Stimulated activated CD8-positive, alpha-beta memory T cell treated with anti-CD3 and anti-CD28 coated beads, Interleukin-12 subunit alpha, Interleukin-12 subunit beta, amount 100 ng/mL, for 24 hours (primary cell): Measurements from ENCODE around the gene NTM.

Experiments used
- DNase-seq: peaks from one replicate; pipeline ENCODE4 v3.0.0-alpha.2; 2020; ENCODE audit errors: extremely low read depth

The NTM gene

GRCh38 chr11:131549770-131550169, 179.4 kb downstream of the NTM start:
- DNase-seq: no peak

GRCh38 chr11:131560287-131560686, 189.9 kb downstream of the NTM start:
- no peak for DNase-seq

DNA sequence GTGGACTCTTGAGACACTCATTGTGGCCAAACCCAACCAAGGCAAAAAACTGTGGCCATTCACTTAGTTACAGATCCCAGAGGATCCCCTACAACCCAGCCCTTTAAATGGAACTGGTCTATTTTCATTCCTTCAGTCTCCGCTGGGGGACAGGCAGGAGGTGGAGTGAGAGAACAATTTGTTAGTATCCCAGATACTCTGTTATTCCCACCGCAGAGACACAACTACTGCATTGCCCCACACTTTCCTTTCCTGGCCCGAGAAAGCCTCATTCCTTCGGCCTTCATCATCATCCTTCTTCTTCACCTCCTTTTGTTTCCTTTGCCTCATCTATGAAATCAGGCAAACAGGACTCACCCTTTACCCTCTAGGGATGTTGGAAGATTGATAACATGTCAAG, 191.1 kb downstream of the NTM start:
- DNase-seq: no peak

DNA sequence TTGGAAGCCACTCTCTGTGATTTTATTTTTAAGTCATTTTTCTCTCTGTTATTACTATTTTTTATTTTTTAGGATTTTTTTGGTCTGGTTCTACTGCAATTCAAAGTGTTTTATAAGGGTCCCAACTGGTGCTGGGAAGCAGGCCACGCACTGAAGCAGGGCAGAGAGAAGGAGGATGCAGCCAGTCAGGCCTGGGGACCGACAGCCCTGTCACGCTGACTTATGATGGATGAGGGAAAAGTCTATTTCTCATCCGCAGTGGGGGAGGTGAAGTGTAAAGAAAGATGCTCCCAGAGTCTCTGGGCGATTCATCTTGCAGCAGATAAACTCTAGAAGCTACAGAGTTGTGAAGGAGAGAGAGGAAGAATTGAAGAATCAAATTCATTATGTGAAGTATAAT, 191.6 kb downstream of the NTM start:
- DNase-seq: no peak

DNA sequence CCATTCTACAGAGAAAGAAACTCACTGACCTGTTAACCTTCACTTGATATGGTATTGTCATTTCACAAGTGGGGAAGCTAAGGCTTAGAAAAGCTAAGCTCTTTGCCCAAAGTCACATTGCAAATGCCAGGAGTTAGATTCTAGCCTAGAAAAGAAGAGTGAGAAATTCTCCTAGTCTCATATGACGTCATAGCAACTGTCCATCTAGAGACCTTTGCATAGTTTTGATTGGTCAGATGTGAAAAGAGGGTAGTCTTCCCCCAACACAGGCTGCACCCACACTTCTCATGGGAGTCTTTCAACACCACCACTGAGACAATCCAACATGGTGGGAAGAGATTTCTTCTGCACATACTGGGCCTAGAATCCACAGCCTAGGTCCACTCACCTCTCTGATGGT, 197.9 kb downstream of the NTM start:
- DNase-seq: no peak

GRCh38 chr11:131571571-131571970, 201.2 kb downstream of the NTM start:
- DNase-seq: no peak

- no peak for DNase-seq
Observed at GRCh38 chr11:131572423-131572822, 202.0 kb downstream of the NTM start.

DNA sequence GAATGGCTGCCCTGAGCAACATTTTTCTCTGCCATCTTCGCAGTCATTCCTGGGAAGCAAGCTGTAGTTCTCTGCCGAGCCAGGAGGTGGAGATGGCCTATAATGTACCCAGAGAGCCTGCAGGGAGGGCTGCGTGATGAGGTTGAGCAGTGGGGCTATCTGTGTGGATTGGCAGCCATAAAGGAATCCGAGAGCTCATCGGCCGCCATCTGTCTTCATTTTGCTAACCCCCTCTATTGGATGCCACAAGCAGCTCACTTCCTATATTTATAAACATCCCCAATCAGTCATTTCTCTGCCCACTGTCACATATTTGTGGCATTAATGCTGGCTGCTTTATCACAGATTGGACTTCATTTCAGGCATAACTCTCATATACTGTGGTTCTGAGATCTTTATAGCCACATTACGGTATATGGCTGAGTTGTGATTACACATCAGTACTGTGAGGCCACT, 209.5 kb downstream of the NTM start:
- DNase-seq: no peak

DNA sequence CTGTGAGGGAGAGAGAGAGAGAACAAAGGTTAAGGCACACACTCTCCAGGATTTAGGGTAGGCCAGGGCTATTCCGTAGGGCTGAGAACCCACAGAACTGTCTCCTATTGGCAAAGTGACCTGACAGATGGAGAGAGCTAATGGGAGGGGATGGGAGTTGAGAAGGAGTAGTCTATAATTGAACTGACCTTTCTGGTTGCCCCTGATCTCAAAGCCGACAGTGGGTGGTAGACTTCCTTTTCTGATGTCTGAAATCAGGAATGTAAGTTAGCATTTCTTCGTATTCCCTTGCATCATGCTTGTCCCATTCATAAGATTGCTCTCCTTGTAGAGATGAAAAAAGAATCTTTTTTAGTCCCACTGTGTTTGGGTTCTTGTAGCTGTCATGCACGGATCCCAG, 210.1 kb downstream of the NTM start:
- no peak for DNase-seq

- no peak for DNase-seq
Observed at GRCh38 chr11:131581046-131581445, 210.6 kb downstream of the NTM start.

- DNase-seq: no peak
Observed at GRCh38 chr11:131582021-131582525, 211.7 kb downstream of the NTM start.

DNA sequence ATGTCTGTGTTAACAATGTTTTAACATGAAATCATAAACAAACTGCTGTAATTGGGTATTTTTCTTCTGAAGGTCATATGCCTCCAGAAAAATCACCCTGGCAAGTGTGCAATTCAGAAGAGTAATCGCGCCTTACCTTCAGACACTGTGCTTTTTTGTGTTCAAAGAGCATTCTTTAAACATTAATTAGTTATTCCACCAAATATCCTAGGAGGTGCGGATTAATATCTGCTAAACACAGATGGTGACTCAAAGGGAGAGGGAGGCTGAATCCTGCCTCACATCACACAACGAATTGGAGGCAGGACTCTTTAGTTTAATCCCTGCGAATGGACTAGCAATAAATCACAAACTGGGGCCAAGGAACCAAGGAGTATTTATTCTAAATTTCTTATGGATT, 213.0 kb downstream of the NTM start:
- DNase-seq: no peak

- no peak for DNase-seq
Observed at GRCh38 chr11:131583938-131584337, 213.5 kb downstream of the NTM start.

DNA sequence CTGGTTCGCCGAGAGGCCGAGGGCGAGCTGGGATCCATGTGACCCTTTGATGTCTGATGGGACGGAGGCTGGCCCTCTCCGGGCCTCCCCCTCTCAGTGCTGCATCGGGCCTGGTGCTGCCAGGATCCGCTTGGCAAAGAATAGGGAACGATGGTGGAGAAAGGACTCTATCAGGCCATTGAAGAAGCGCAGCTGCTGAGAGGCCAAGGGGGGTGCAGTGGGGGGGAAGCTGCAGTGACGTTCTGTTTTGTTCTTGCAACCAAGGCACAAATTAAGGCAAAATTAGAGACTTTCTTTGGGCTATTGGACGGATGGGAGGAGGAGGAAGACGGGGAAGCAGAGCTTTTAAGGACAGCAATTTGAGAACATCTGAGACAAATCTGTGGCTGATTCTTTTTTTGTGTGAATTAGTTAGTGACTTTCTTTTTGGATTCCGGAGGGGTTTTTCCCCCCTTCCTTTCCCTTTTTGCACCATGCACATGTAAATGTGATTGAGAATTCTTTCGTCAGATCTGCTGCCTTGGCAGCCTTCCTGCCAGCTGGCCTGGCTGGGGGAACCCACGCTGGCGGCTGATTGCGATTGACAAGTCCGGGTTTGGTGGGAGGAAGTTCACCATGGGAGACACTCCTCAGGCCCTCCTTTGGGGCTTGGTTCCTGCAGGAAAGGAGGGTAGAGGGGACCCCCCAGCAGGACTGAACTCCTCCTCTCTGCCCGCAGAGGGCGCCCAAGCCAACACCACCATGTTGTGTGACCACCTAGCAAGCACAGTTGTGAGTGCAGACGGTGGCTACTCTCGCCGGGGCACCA, 214.6 kb downstream of the NTM start:
- DNase-seq: no peak

GRCh38 chr11:131588057-131588456, 217.6 kb downstream of the NTM start:
- no peak for DNase-seq

DNA sequence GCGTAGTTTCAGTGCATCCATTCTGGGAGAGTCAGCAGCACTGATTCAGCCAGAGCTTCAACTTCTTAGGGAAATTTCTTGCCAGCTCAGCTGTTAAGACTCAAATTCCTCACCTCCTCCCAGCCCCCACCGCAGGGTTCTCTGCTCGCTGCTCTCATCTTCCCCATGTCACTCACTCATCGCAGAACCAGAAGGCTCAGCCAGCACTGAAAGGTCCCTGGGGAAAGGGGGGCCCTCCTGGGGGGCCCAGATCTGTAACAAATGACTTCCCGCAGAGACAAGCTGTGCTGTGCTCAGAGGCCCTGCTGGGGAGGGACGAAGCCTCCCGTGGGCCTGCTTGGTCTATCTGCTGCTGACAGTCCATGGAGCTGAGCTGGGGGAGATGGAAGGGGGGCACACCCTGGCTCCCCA, 220.6 kb downstream of the NTM start:
- no peak for DNase-seq

DNA sequence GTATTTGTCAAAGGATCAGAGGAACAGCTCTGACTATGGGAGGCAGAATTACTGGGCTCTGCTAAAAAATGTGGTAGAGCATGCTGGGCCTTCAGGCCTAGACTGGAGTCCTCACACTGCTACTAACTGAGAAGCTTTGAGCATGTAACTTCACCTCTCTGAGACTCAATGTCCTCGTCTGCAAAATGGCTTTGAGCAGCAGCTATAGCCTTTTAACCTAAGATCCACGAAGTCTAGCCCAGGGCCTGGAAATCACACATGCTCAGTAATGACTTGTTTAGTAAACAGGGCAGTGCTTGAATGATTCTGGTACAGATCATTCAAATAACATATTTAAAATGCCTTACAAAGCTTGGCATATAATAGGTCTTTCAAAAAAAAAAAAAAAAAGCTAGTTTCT, 221.7 kb downstream of the NTM start:
- no peak for DNase-seq

- no peak for DNase-seq
Observed at GRCh38 chr11:131592734-131593133, 222.3 kb downstream of the NTM start.

DNA sequence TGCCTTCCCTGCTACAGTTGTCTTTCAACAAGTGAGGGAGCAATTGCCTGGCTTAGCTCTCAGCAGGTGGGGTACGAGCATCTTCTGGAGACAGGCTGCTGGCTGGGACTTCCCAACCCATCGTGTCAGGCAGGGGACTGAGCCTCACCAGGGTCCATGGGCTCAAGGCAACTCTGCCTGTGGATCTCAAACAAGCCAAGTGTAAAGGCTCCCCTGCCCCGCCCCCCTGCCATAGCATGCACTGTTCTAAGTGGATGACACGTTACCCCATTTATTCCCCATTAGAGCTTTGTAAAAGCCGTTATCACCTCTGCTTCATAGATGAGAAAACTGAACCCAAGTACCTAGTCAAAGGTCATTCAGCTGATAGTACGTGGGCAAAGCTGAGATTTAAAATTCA, 222.9 kb downstream of the NTM start:
- no peak for DNase-seq

DNA sequence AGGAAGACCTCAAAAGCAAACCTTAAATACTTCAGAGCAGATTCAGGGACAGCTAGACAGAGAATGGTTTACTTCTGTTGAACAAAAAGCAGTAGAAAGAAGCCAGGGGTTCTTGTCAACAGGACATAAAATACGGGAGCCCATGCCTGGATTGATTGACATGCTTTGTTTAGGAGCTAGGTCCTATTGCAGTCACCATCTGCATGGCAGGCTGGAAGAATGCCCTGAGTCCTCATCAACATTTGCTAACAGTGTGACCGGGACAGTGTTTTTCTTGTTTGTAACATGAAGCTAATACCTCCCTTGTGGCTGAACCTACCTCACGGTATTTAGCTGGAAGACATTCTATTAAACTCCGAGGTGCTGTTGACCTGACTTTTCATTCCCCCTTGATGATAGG, 225.4 kb downstream of the NTM start:
- no peak for DNase-seq

DNA sequence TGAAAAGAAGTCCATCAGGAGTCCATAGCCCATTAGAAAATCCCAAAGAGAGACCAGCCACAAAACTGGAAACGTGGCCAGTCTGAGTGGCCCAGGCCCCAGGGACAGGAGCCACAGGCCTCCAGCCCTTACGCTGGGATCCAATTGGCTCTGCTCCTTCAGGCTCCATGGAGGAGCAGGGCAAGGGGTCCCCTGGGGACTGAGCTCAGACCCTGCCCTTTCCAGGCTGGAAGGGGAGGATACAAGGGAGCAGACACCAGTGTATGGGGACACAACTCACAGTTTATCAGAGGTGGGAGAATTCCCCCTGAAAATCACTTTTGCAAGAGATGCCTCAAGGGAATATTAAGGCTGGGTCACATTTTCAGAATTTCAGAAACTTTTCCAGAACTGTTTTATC, 227.5 kb downstream of the NTM start:
- DNase-seq: no peak

- DNase-seq: no peak
Observed at GRCh38 chr11:131598305-131598704, 227.9 kb downstream of the NTM start.

DNA sequence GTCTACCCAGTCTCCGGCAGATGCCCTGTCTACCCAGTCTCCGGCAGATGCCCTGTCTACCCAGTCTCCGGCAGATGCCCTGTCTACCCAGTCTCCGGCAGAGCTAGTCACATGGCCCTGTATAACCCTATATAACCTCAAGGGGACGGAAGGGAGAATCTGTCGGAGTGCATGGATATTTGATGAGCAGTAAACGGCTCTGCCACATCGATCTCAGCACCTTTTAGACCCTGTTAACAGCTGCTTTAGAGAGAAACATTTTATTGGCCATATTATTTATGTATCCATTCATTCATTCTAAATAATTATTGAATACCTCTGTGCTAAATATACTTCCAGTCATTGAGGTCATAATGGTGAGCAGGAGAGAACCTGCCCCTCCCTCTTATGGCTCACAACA, 228.9 kb downstream of the NTM start:
- DNase-seq: no peak

GRCh38 chr11:131600628-131601027, 230.2 kb downstream of the NTM start:
- no peak for DNase-seq
